Progenitor cell of endocrine pancreas (in vitro differentiated cells): ENCODE data around the gene GFRA4. TPM values are rescaled to one million over a fixed set of nuclear protein-coding genes. Genes with fewer than 3 reads are reported as not detected.

Experiments
- DNase-seq: peaks from one replicate; pipeline ENCODE4 v3.0.0; 2021; ENCODE audit warnings: low spot score; ENCODE audit not compliant: unreplicated experiment
- H3K27ac Mint-ChIP-seq: 2 replicates; pipeline ENCODE4 v1.8.0; 2021; ENCODE audit warnings: mild to moderate bottlenecking, moderate library complexity, mixed read lengths
- H3K27me3 Mint-ChIP-seq: 2 replicates; pipeline ENCODE4 v1.8.0; 2021; ENCODE audit warnings: mixed read lengths
- H3K36me3 Mint-ChIP-seq: 2 replicates; pipeline ENCODE4 v1.8.0; 2022; ENCODE audit warnings: mixed read lengths; ENCODE audit not compliant: insufficient read depth
- H3K4me1 Mint-ChIP-seq: 2 replicates; pipeline ENCODE4 v1.8.0; 2021; ENCODE audit warnings: low read depth, mixed read lengths
- H3K4me3 Mint-ChIP-seq: 2 replicates; pipeline ENCODE4 v1.8.0; 2021; ENCODE audit warnings: low read depth, mild to moderate bottlenecking, moderate library complexity, mixed read lengths
- H3K9me3 Mint-ChIP-seq: 2 replicates; pipeline ENCODE4 v1.8.0; 2021; ENCODE audit warnings: low read depth, mixed read lengths
- total RNA-seq: library from RNA; stranded (reverse); gene quantifications from 2 replicates; pipeline ENCODE4 v1.2.1, GENCODE V29; 2021
- TF ChIP-seq, protein P1 (sequence below): fragments of 200-600 bp; sonication (generic); IDR thresholded peaks from one replicate; pipeline ENCODE4 v1.5.0; 2021; ENCODE audit warnings: antibody characterized with exemption, mild to moderate bottlenecking; ENCODE audit not compliant: unreplicated experiment

Gene GFRA4
- total RNA-seq, 1 donor from 2014 or later = not detected

DNA sequence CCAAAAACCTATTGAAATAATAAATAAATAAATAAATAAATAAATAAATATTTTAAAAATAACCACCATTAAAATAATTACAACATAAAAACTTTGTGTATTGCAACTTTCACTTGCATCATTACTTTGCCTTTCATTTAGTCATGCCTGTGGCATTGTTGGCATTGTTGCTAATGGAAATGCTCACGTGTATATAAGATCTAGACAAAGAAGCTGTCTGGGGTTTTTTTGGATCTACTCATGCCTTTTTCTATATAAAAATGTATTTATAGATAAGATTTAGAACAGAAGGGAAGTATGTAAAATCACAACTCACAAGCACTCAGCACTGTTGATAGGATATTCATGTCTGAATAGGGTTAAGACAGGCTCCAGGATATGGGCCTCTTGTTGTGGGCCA is 27.9 kb downstream of the GFRA4 start:
- DNase-seq = no peak
- Mint-ChIP-seq H3K9me3 (peaks cover 2% of the 10 kb centered on the region), H3K27ac (no peak overlapping the region), H3K36me3 (peaks cover 20% of the 10 kb centered on the region), H3K27me3 (no peaks in the 10 kb centered on the region), H3K4me3 (no peak overlapping the region), H3K4me1 (peaks cover 5% of the 10 kb centered on the region)
- TF ChIP-seq, protein P1, sequence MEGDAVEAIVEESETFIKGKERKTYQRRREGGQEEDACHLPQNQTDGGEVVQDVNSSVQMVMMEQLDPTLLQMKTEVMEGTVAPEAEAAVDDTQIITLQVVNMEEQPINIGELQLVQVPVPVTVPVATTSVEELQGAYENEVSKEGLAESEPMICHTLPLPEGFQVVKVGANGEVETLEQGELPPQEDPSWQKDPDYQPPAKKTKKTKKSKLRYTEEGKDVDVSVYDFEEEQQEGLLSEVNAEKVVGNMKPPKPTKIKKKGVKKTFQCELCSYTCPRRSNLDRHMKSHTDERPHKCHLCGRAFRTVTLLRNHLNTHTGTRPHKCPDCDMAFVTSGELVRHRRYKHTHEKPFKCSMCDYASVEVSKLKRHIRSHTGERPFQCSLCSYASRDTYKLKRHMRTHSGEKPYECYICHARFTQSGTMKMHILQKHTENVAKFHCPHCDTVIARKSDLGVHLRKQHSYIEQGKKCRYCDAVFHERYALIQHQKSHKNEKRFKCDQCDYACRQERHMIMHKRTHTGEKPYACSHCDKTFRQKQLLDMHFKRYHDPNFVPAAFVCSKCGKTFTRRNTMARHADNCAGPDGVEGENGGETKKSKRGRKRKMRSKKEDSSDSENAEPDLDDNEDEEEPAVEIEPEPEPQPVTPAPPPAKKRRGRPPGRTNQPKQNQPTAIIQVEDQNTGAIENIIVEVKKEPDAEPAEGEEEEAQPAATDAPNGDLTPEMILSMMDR = no peak

- TF ChIP-seq, protein P1 = no peak
- H3K9me3 Mint-ChIP-seq = no peaks in the 10 kb centered on the region
- H3K4me1 Mint-ChIP-seq = peaks cover 5% of the 10 kb centered on the region
- no peak overlapping the region for H3K4me3 Mint-ChIP-seq
- no peak for DNase-seq
- no peaks in the 10 kb centered on the region for H3K27me3 Mint-ChIP-seq
- peaks cover 17% of the 10 kb centered on the region for H3K36me3 Mint-ChIP-seq
- H3K27ac Mint-ChIP-seq = no peak overlapping the region
Observed at GRCh38 chr20:3633913-3634478, 29.2 kb downstream of the GFRA4 start.

DNA sequence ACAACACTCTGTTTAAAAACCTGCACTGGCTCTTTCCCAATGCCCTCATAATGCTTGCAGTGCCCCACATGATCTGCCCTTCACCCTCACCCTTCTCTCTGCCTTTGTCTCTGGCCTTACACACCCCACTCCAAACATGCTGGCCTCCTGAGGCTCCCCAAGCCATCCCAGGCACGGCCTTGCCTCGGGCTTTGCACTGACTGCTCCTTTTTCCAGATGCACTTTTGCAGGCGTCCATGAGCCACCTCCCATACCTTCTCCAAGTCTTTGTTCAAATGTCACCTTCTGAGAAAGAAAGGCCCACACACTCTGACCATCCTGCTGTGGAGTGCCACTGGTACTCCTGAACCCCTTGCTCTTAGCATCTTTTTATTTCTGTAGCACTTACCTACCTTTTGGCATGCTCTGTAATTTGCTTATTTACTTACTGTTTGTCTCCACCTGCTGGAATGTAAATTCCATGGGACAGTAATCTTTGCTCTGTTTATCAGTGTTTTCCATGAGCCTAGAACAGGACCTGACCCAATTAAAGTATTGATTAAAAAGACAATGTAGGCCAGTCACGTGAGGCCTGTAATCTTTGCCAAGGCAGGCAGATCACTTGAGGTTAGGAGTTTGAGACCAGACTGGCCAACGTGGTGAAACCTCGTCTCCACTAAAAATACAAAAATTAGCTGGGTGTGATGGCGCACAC is 30.7 kb downstream of the GFRA4 start:
- Mint-ChIP-seq H3K36me3 (peaks cover 17% of the 10 kb centered on the region), H3K9me3 (no peaks in the 10 kb centered on the region), H3K27ac (peak overlapping the region; percentile 60), H3K4me3 (no peak overlapping the region), H3K4me1 (peaks cover 5% of the 10 kb centered on the region), H3K27me3 (no peaks in the 10 kb centered on the region)
- TF ChIP-seq, protein P1 = no peak
- DNase-seq = no peak

GRCh38 chr20:3631534-3631933 is 31.7 kb downstream of the GFRA4 start:
- Mint-ChIP-seq H3K27ac (no peak overlapping the region), H3K4me3 (no peak overlapping the region), H3K9me3 (no peaks in the 10 kb centered on the region), H3K4me1 (peaks cover 5% of the 10 kb centered on the region), H3K36me3 (peaks cover 19% of the 10 kb centered on the region), H3K27me3 (no peaks in the 10 kb centered on the region)
- TF ChIP-seq, protein P1 = no peak
- DNase-seq = no peak

GRCh38 chr20:3630429-3630828 is 32.8 kb downstream of the GFRA4 start:
- Mint-ChIP-seq H3K4me1 (peaks cover 5% of the 10 kb centered on the region), H3K36me3 (peaks cover 19% of the 10 kb centered on the region), H3K27ac (no peak overlapping the region), H3K4me3 (no peak overlapping the region), H3K9me3 (no peaks in the 10 kb centered on the region), H3K27me3 (no peaks in the 10 kb centered on the region)
- TF ChIP-seq, protein P1 = no peak
- DNase-seq = no peak
